K562 (cell line): ENCODE results near the gene TRMT44. TPM values are rescaled to one million over a fixed set of nuclear protein-coding genes. Genes with fewer than 3 reads are reported as not detected.

ENCODE experiments used
- ATF1 ChIP-seq, 2 experiments: fragments of 450-650 bp in 1 of 2; IDR thresholded peaks; 2 replicates each; pipeline ENCODE4 v1.6.1; 2016; ENCODE audit warnings: missing compliant biosample characterization in 1 of 2, missing genetic modification characterization in 1 of 2
- BRF2 ChIP-seq: IDR thresholded peaks from 3 replicates; pipeline ENCODE4 v1.6.1; 2011; ENCODE audit warnings: borderline replicate concordance, mild to moderate bottlenecking; ENCODE audit not compliant: insufficient read length, insufficient read depth
- C11orf30 ChIP-seq: fragments of 450-650 bp; IDR thresholded peaks from 2 replicates; pipeline ENCODE4 v1.6.1; 2016; ENCODE audit warnings: low read depth, mild to moderate bottlenecking
- CBFA2T3 ChIP-seq: fragments of 450-650 bp; IDR thresholded peaks from 2 replicates; pipeline ENCODE4 v1.6.1; 2017
- E2F4 ChIP-seq: sonication (generic); formaldehyde crosslinking; IDR thresholded peaks from 2 replicates; pipeline ENCODE4 v1.8.0; 2022; ENCODE audit warnings: mild to moderate bottlenecking, low read depth, missing genetic modification reagents
- ETV6 ChIP-seq, 3 experiments: fragments of 150-350 bp in 1 of 3; sonication (generic) in 1 of 3; formaldehyde crosslinking in 1 of 3; IDR thresholded peaks; 2 replicates each; pipeline versions ENCODE4 v1.6.1 to v1.8.0; 2014 to 2022; ENCODE audit warnings: borderline replicate concordance in 2 of 3, low read depth in 2 of 3, antibody characterized with exemption in 1 of 3, low read length in 1 of 3, mild to moderate bottlenecking in 1 of 3, missing genetic modification reagents in 1 of 3
- GABPA ChIP-seq: fragments of 200-800 bp; sonication (Bioruptor generic); conservative IDR thresholded peaks from 2 replicates; pipeline ENCODE4 v1.6.1; 2016; ENCODE audit warnings: low read depth, missing genetic modification characterization, missing compliant biosample characterization
- GTF2F1 ChIP-seq: IDR thresholded peaks from 2 replicates; pipeline ENCODE4 v1.6.1; 2011; ENCODE audit warnings: low read depth, low read length, improper control_type of control experiment
- HNRNPUL1 ChIP-seq: fragments of 200-400 bp; formaldehyde crosslinking; IDR thresholded peaks from 2 replicates; pipeline ENCODE4 v1.6.1; 2017; ENCODE audit warnings: low read length
- JUNB ChIP-seq: fragments of 450-650 bp; formaldehyde crosslinking; conservative IDR thresholded peaks from 2 replicates; pipeline ENCODE4 v1.4.0; 2020; ENCODE audit warnings: mild to moderate bottlenecking
- LARP7 ChIP-seq: fragments of 450-650 bp; IDR thresholded peaks from 2 replicates; pipeline ENCODE4 v1.6.1; 2016
- MCM2 ChIP-seq: fragments of 450-650 bp; IDR thresholded peaks from 2 replicates; pipeline ENCODE4 v1.6.1; 2017; ENCODE audit warnings: low read depth, mild to moderate bottlenecking
- NONO ChIP-seq, 2 experiments: fragments of 200-400 bp in 1 of 2; fragments of 450-650 bp in 1 of 2; formaldehyde crosslinking in 1 of 2; IDR thresholded peaks; 2 replicates each; pipeline ENCODE4 v1.6.1; 2017; ENCODE audit warnings: low read depth in 2 of 2, mild to moderate bottlenecking in 2 of 2, moderate library complexity in 2 of 2, low read length in 1 of 2
- PHF20 ChIP-seq: fragments of 450-650 bp; IDR thresholded peaks from 2 replicates; pipeline ENCODE4 v1.6.1; 2018; ENCODE audit not compliant: partially characterized antibody
- PML ChIP-seq: IDR thresholded peaks from 2 replicates; pipeline ENCODE4 v1.6.1; 2012; ENCODE audit warnings: low read length, inconsistent platforms
- PTRF ChIP-seq: fragments of 450-650 bp; IDR thresholded peaks from 2 replicates; pipeline ENCODE4 v1.6.1; 2016; ENCODE audit warnings: mild to moderate bottlenecking, missing genetic modification characterization, missing compliant biosample characterization
- SP1 ChIP-seq: sonication (generic); formaldehyde crosslinking; IDR thresholded peaks from 2 replicates; pipeline ENCODE4 v1.8.1; 2022; ENCODE audit warnings: mild to moderate bottlenecking, missing genetic modification reagents
- SRSF1 ChIP-seq: fragments of 200-400 bp; formaldehyde crosslinking; IDR thresholded peaks from 2 replicates; pipeline ENCODE4 v1.6.1; 2017; ENCODE audit warnings: mild to moderate bottlenecking, low read depth, low read length, moderate library complexity
- TBL1XR1 ChIP-seq, 2 experiments: IDR thresholded peaks; 2 replicates each; pipeline ENCODE4 v1.6.1; 2012; ENCODE audit warnings: improper control_type of control experiment in 2 of 2, low read length in 2 of 2, mild to moderate bottlenecking in 1 of 2
- TBP ChIP-seq: optimal IDR thresholded peaks from 2 replicates; pipeline ENCODE3; 2011; ENCODE audit warnings: low read depth, low read length, improper control_type of control experiment
- ZBTB1 ChIP-seq: sonication (generic); formaldehyde crosslinking; IDR thresholded peaks from 2 replicates; pipeline ENCODE4 v1.8.1; 2023; ENCODE audit warnings: missing genetic modification reagents, low read depth, mild to moderate bottlenecking, borderline replicate concordance
- ZFPM2 ChIP-seq: fragments of 250-450 bp; sonication (Bioruptor Pico); IDR thresholded peaks from 2 replicates; pipeline ENCODE4 v1.5.1; 2022; ENCODE audit warnings: mild to moderate bottlenecking
- ZNF134 ChIP-seq: fragments of 250-450 bp; sonication (Bioruptor Pico); conservative IDR thresholded peaks from 2 replicates; pipeline ENCODE4 v1.4.0; 2020
- ZNF431 ChIP-seq: sonication (generic); formaldehyde crosslinking; IDR thresholded peaks from 2 replicates; pipeline ENCODE4 v1.8.0; 2022; ENCODE audit warnings: mild to moderate bottlenecking, missing genetic modification reagents
- ZNF764 ChIP-seq: fragments of 250-450 bp; sonication (Bioruptor Pico); IDR thresholded peaks from 2 replicates; pipeline ENCODE4 v1.4.0; 2020; ENCODE audit warnings: low read depth, mild to moderate bottlenecking, moderate library complexity
- ZNF79 ChIP-seq: fragments of 250-450 bp; sonication (Bioruptor Pico); IDR thresholded peaks from 2 replicates; pipeline ENCODE4 v1.4.0; 2020; ENCODE audit warnings: low read depth, mild to moderate bottlenecking, moderate library complexity
- polyA plus RNA-seq, 8 experiments: library from polyadenylated mRNA; depleted of rRNA in 4 of 8; stranded (reverse) in 5 of 8; unstranded in 3 of 8; fragments of >200 nt; fragmentation: Nextera tagmentation in 2 of 8; fragmentation: Illumina TruSeq in 1 of 8; extraction: Ambion mirVana in 2 of 8; extraction: Trizol in 1 of 8; gene quantifications; 2 replicates each; pipeline versions ENCODE4 v1.2.1 to v1.2.3, GENCODE V29; 2011 to 2014; ENCODE audit warnings: inconsistent platforms in 1 of 8, missing spikeins in 1 of 8
- total RNA-seq, 7 experiments: library from RNA; depleted of rRNA in 6 of 7; stranded (reverse); fragments of >200 nt in 6 of 7; fragmentation: Illumina TruSeq in 2 of 7; extraction: Trizol in 2 of 7; gene quantifications; 2 replicates each; pipeline versions ENCODE4 v1.2.1 to v1.2.3, GENCODE V29; 2011 to 2021; ENCODE audit warnings: low replicate concordance in 1 of 7
- TF ChIP-seq, protein P1 (sequence below): IDR thresholded peaks from 2 replicates; pipeline ENCODE4 v1.6.1; 2016; ENCODE audit warnings: missing genetic modification characterization, missing compliant biosample characterization

Gene TRMT44
- total and polyA plus RNA-seq, 9 of the 15 experiments (the other 6 are each of a cell fraction or from before 2014, with no cell fraction given), result 1.2 to 18.6 (median 10.0) TPM

- no peak for TF ChIP-seq E2F4 (CRISPR knock-in tag)
- no peak for TF ChIP-seq PTRF (tag)
- TF ChIP-seq MCM2, result no peak
- TF ChIP-seq PML, result no peak
- no peak for TF ChIP-seq BRF2
- TF ChIP-seq ATF1 (CRISPR knock-in tag; IDR thresholded peaks at IDR 0.05), result peak; percentile 87
- TF ChIP-seq ATF1 (tag; IDR thresholded peaks at IDR 0.05), result peak; percentile 99
- no peak for TF ChIP-seq ZNF79 (CRISPR knock-in tag)
- TF ChIP-seq HNRNPUL1, result no peak
- TF ChIP-seq ZNF431 (CRISPR knock-in tag), result no peak
- TF ChIP-seq ZNF134, result no peak
- TF ChIP-seq CBFA2T3, result no peak
- TF ChIP-seq TBL1XR1 (IDR thresholded peaks at IDR 0.05; ENCODE audit: low read length in 2 of 2), result peak in 1 of 2 experiments; percentile 72; a peak in 1 of 4 replicates
- peak; percentile 94 for TF ChIP-seq SP1
- TF ChIP-seq SRSF1, result no peak
- no peak for TF ChIP-seq ZFPM2
- TF ChIP-seq ETV6 (IDR thresholded peaks at IDR 0.05; ENCODE audit: borderline replicate concordance in 1 of 2, low read depth in 2 of 2, low read length in 1 of 2), result no peak
- TF ChIP-seq ETV6 (CRISPR knock-in tag; IDR thresholded peaks at IDR 0.05; ENCODE audit: borderline replicate concordance), result no peak
- TF ChIP-seq JUNB (CRISPR knock-in tag), result peak; percentile 70
- peak; percentile 65 for TF ChIP-seq PHF20
- no peak for TF ChIP-seq LARP7
- no peak for TF ChIP-seq GABPA (tag)
- TF ChIP-seq, protein P1, sequence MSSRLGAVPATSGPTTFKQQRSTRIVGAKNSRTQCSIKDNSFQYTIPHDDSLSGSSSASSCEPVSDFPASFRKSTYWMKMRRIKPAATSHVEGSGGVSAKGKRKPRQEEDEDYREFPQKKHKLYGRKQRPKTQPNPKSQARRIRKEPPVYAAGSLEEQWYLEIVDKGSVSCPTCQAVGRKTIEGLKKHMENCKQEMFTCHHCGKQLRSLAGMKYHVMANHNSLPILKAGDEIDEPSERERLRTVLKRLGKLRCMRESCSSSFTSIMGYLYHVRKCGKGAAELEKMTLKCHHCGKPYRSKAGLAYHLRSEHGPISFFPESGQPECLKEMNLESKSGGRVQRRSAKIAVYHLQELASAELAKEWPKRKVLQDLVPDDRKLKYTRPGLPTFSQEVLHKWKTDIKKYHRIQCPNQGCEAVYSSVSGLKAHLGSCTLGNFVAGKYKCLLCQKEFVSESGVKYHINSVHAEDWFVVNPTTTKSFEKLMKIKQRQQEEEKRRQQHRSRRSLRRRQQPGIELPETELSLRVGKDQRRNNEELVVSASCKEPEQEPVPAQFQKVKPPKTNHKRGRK (tag), result no peak
- TF ChIP-seq TBP, result peak; percentile 33
- TF ChIP-seq ZNF764, result no peak
- TF ChIP-seq ZBTB1 (CRISPR knock-in tag), result no peak
- peak; percentile 75 for TF ChIP-seq C11orf30
- no peak for TF ChIP-seq GTF2F1
- 0 out of 4 replicates have a peak, but pooled peaks of 1 of the 2 experiments have one; percentile 65 for TF ChIP-seq NONO (IDR thresholded peaks at IDR 0.05; ENCODE audit: low read depth in 2 of 2, low read length in 1 of 2)
Measured at GRCh38 chr4:8428288-8429097, 12.1 kb upstream of the TRMT44 start (continued).
